Endodermal cell (in vitro differentiated cells): ENCODE measurements around the gene KCNG2. TPM values are rescaled to one million over a fixed set of nuclear protein-coding genes. Genes with fewer than 3 reads are reported as not detected.

Source experiments
- DNase-seq: peaks from one replicate; pipeline ENCODE4 v3.0.0-alpha.2; 2017
- H3K27ac ChIP-seq: 2 replicates; pipeline ENCODE4 v1.5.1; 2013; ENCODE audit warnings: mild to moderate bottlenecking, low read depth, low read length, moderate library complexity
- H3K27me3 ChIP-seq: 2 replicates; pipeline ENCODE4 v1.6.1; 2013; ENCODE audit warnings: mild to moderate bottlenecking, low read length, moderate library complexity; ENCODE audit not compliant: insufficient read depth, control insufficient read depth, poor library complexity, severe bottlenecking
- H3K36me3 ChIP-seq: 2 replicates; pipeline ENCODE4 v1.7.0; 2013; ENCODE audit warnings: mild to moderate bottlenecking, low read length, moderate library complexity; ENCODE audit not compliant: control insufficient read depth, insufficient read depth
- H3K4me1 ChIP-seq: one replicate; pipeline ENCODE4 v1.7.0; 2013; ENCODE audit warnings: low read length; ENCODE audit not compliant: control insufficient read depth, insufficient read depth
- H3K4me3 ChIP-seq: 2 replicates; pipeline ENCODE4 v1.5.1; 2013; ENCODE audit warnings: mild to moderate bottlenecking, low read length, moderate library complexity
- H3K9ac ChIP-seq: 2 replicates; pipeline ENCODE4 v1.6.1; 2013; ENCODE audit warnings: mild to moderate bottlenecking, low read length, moderate library complexity; ENCODE audit not compliant: poor library complexity, severe bottlenecking; ENCODE audit errors: extremely low read depth
- H3K9me3 ChIP-seq: 2 replicates; pipeline ENCODE4 v1.6.1; 2013; ENCODE audit warnings: mild to moderate bottlenecking, low read length, moderate library complexity; ENCODE audit not compliant: control insufficient read depth
- H3K27ac Mint-ChIP-seq: 2 replicates; pipeline ENCODE4 v1.8.0; 2020; ENCODE audit warnings: mixed read lengths
- H3K27me3 Mint-ChIP-seq: 2 replicates; pipeline ENCODE4 v1.8.0; 2021; ENCODE audit warnings: mild to moderate bottlenecking, mixed read lengths; ENCODE audit not compliant: insufficient read depth
- H3K36me3 Mint-ChIP-seq: 2 replicates; pipeline ENCODE4 v1.8.0; 2020; ENCODE audit warnings: low read depth, mixed read lengths
- H3K4me1 Mint-ChIP-seq: 2 replicates; pipeline ENCODE4 v1.8.0; 2020; ENCODE audit warnings: mixed read lengths
- H3K4me3 Mint-ChIP-seq: 2 replicates; pipeline ENCODE4 v1.8.0; 2020; ENCODE audit warnings: mild to moderate bottlenecking, moderate library complexity, mixed read lengths
- H3K9me3 Mint-ChIP-seq: 2 replicates; pipeline ENCODE4 v1.8.0; 2020; ENCODE audit warnings: mild to moderate bottlenecking, mixed read lengths
- WGBS, 2 experiments: methylation state at CpG; one replicate each; pipeline versions ENCODE4 v1.1.5 to v1.1.7; 2013; ENCODE audit warnings: missing lambda C conversion rate in 2 of 2, mixed read lengths in 1 of 2; ENCODE audit not compliant: insufficient coverage in 1 of 2, insufficient read length in 1 of 2; 5-methylcytosine and 5-hydroxymethylcytosine counted together
- total RNA-seq, 2 donors: library from RNA; stranded (reverse); fragmentation: NEBNext Ultra II Directional in 1 of 2; extraction: Animal tissue kit (Norgen Biotek cat#: 25700) in 1 of 2; gene quantifications; 2 replicates in 1 of 2; 3 replicates in 1 of 2; pipeline ENCODE4 v1.2.1, GENCODE V29; 2021
- TF ChIP-seq, protein P1 (sequence below): fragments of 200-600 bp; sonication (generic); conservative IDR thresholded peaks from 2 replicates; pipeline ENCODE4 v1.5.0; 2021; ENCODE audit warnings: antibody characterized with exemption, mild to moderate bottlenecking

The KCNG2 gene
- total RNA-seq, 2 donors from 2014 or later = not detected

DNA sequence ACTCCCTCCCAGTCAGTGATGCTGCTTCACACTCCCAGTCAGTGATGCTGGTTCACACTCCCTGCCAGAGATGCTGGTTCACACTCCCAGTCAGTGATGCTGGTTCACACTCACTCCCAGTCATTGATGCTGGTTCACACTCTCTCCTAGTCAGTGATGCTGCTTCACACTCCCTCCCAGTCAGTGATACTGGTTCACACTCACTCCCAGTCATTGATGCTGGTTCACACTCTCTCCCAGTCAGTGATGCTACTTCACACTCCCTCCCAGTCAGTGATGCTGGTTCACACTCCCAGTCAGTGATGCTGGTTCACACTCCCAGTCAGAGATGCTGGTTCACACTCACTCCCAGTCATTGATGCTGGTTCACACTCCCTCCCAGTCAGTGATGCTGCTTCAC, 34.3 kb upstream of the KCNG2 start:
- Histone ChIP-seq H3K4me1 (no peaks in the 10 kb centered on the region), H3K36me3 (no peaks in the 10 kb centered on the region), H3K9ac (no peak overlapping the region), H3K27ac (no peak overlapping the region), H3K9me3 (peaks cover 8% of the 10 kb centered on the region), H3K27me3 (no peaks in the 10 kb centered on the region), H3K4me3 (no peak overlapping the region)
- Mint-ChIP-seq H3K4me3 (no peak overlapping the region), H3K27ac (no peak overlapping the region), H3K27me3 (peaks cover 10% of the 10 kb centered on the region), H3K9me3 (peaks cover 34% of the 10 kb centered on the region), H3K36me3 (peaks cover 4% of the 10 kb centered on the region), H3K4me1 (no peaks in the 10 kb centered on the region)
- no peak for DNase-seq
- TF ChIP-seq, protein P1, sequence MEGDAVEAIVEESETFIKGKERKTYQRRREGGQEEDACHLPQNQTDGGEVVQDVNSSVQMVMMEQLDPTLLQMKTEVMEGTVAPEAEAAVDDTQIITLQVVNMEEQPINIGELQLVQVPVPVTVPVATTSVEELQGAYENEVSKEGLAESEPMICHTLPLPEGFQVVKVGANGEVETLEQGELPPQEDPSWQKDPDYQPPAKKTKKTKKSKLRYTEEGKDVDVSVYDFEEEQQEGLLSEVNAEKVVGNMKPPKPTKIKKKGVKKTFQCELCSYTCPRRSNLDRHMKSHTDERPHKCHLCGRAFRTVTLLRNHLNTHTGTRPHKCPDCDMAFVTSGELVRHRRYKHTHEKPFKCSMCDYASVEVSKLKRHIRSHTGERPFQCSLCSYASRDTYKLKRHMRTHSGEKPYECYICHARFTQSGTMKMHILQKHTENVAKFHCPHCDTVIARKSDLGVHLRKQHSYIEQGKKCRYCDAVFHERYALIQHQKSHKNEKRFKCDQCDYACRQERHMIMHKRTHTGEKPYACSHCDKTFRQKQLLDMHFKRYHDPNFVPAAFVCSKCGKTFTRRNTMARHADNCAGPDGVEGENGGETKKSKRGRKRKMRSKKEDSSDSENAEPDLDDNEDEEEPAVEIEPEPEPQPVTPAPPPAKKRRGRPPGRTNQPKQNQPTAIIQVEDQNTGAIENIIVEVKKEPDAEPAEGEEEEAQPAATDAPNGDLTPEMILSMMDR = no peak

DNA sequence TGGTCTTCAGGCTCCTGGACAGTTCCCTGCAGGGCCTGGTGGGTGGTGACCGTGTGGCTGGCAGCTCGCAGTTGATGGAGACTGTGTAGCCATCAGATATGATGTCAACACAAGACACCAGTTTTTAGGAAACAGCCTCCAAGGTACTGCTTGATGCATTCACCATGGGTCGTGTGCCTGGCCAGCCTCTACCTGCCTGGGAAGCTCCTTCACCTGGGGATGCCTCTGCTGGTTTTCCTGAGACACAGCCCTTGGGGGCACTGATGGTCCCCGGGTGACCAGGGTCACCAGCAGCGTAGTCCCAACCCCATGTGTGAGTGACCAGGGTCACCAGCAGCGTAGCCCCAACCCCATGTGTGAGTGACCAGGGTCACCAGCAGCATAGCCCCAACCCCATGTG, 33.6 kb upstream of the KCNG2 start:
- Mint-ChIP-seq H3K27ac (no peak overlapping the region), H3K4me3 (no peak overlapping the region), H3K4me1 (no peaks in the 10 kb centered on the region), H3K9me3 (peaks cover 37% of the 10 kb centered on the region), H3K27me3 (peaks cover 10% of the 10 kb centered on the region), H3K36me3 (peaks cover 4% of the 10 kb centered on the region)
- Histone ChIP-seq H3K9ac (no peak overlapping the region), H3K27ac (no peak overlapping the region), H3K9me3 (peaks cover 14% of the 10 kb centered on the region), H3K4me1 (no peaks in the 10 kb centered on the region), H3K36me3 (no peaks in the 10 kb centered on the region), H3K4me3 (no peak overlapping the region), H3K27me3 (no peaks in the 10 kb centered on the region)
- TF ChIP-seq, protein P1 = no peak
- peak; percentile 17 for DNase-seq
- 81 to 83% methylated on average over 1 to 4 of the region's 6 CpGs for WGBS, 2 experiments

DNA sequence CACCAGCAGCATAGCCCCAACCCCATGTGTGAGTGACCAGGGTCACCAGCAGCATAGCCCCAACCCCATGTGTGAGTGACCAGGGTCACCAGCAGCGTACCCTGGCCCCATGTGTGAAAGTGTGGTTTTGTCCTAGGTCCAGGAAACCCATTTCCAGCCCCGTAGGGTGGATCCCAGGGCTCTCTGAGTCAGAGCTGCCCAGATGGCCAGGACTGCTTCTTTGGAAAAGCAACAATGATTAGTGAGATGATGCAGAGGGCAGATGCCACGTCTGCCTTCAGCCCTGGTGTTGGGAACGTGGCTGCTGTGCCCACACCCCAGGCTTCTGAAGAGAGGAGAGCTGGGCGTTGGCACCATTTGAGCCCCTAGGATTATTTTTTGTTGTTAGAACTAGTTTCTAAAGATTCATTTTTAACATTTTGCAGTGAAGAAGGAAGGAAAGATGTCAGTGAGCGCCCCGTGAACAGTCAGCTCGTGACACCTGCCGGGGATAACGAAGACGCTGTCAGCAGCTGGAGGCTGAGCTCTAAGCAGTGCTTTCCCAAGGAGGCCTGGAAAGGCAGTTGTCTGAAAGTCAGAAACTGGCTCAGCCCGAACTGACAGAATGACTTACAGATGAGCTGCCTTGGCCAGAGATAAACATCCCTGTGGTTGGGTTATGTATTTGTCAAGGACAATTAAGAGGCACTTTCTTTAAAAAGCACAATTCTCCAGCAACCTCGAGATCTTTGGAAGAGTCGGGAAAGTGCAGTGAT, 32.1 kb upstream of the KCNG2 start:
- no peaks in the 10 kb centered on the region for H3K36me3 Mint-ChIP-seq
- H3K27ac Mint-ChIP-seq = no peak overlapping the region
- Histone ChIP-seq H3K4me3 (no peak overlapping the region), H3K36me3 (no peaks in the 10 kb centered on the region), H3K4me1 (no peaks in the 10 kb centered on the region), H3K27me3 (no peaks in the 10 kb centered on the region), H3K9ac (no peak overlapping the region), H3K9me3 (peaks cover 14% of the 10 kb centered on the region), H3K27ac (no peak overlapping the region)
- peaks cover 10% of the 10 kb centered on the region for H3K27me3 Mint-ChIP-seq
- 85 to 91% methylated on average over 13 to 14 of the region's 14 CpGs for WGBS, 2 experiments
- H3K4me1 Mint-ChIP-seq = no peaks in the 10 kb centered on the region
- H3K9me3 Mint-ChIP-seq = peaks cover 36% of the 10 kb centered on the region
- DNase-seq = peak; percentile 30
- TF ChIP-seq, protein P1 = no peak
- no peak overlapping the region for H3K4me3 Mint-ChIP-seq
